GM13976 (cell line): ENCODE measurements around the gene TMEM208.

ENCODE experiments used
- DNase-seq: peaks from one replicate; pipeline ENCODE4 v3.0.0; 2012; ENCODE audit warnings: low spot score
- CTCF ChIP-seq: IDR thresholded peaks from 2 replicates; pipeline ENCODE4 v1.5.1; 2012; ENCODE audit warnings: borderline replicate concordance, mild to moderate bottlenecking; ENCODE audit not compliant: insufficient read depth; ENCODE audit errors: extremely low read depth, missing control alignments, control extremely low read depth
- in situ Hi-C: fragments of 300-500 bp; cut with MboI; formaldehyde crosslinking; loops from one replicate; pipeline ENCODE4 v1.12.0; 2022; ENCODE audit warnings: low sequenced_read_pairs, mixed read lengths, inconsistent platforms; ENCODE audit not compliant: unreplicated experiment

TMEM208 gene

DNA sequence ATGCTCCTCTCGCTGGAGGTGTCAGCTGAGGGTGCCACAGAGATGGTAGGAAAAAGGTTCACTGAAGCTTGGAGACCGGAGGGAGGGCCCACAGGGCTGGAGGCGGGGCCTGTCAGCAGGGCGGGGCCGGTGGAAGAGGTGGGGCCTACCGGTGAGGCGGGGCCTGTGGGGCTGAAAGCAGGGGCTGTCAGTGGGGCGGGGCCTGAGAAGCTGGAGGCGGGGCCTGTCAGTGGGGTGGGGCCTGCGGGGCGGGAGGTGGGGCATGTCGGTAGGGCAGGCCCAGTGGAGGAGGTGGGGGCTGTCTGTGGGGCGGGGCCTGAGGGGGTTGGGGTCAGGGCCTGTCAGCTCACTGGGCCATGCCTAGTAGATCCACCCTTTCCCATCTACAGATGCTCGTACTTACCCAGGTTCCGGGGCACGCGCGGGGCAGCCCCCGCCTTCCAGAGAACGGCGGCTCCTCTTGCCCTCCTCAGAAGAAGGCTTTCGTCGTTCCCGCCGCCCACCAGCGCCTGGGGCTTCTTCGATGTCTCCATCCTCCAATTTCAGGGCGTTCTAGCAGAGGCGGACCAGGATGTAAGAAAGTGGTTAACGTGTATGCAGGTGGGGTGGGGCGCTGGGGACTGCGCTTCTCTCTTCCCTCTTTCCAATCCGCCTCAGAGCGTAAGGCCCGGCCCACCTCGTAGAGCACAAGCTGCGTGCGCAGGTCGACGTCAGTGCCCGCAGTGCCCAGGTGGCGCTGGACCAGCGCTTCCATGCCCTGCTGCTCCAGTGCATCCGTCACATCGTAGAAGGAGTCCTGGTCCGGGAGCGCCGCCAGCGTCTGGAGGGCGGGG is 9.8 kb downstream of the TMEM208 start:
- no peak for TF ChIP-seq CTCF
- DNase-seq = peak; percentile 87
- in situ Hi-C loops = no loop called here

GRCh38 chr16:67237396-67238277 is 10.7 kb downstream of the TMEM208 start:
- no peak for DNase-seq
- in situ Hi-C loops = no loop called here
- TF ChIP-seq CTCF = no peak

DNA sequence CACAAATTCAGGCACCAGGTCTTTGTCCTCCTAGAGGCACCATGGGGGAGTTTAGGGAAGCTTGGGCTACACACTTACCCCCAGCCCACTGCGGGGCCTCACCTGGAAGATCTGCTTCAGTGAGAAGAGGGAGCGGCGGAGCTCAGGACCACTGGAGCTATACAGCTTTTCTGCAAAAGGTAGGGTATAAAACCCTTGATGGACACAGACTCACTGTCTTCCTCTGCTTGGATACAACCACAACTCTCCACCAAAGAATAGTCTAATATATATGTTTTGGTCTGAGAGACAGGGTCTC is 11.3 kb downstream of the TMEM208 start:
- DNase-seq = no peak
- in situ Hi-C loops = no loop called here
- TF ChIP-seq CTCF = no peak

- no peak for TF ChIP-seq CTCF
- in situ Hi-C loops = no loop called here
- DNase-seq = no peak
These were observed 12.0 kb downstream of the TMEM208 start for GRCh38 chr16:67238806-67239470.

GRCh38 chr16:67240506-67240905 is 13.6 kb downstream of the TMEM208 start:
- no peak for DNase-seq
- TF ChIP-seq CTCF = no peak
- in situ Hi-C loops = no loop called here
